K562 (cell line): ENCODE measurements around the gene VPS18. TPM values are rescaled to one million over a fixed set of nuclear protein-coding genes. Genes with fewer than 3 reads are reported as not detected.

Source experiments
- CCNT2 ChIP-seq: IDR thresholded peaks from 2 replicates; pipeline ENCODE4 v1.6.1; 2011; ENCODE audit warnings: borderline replicate concordance, low read depth, mild to moderate bottlenecking, moderate library complexity, mixed read lengths, low read length; ENCODE audit not compliant: insufficient read length; ENCODE audit errors: extremely low read depth
- CTBP1 ChIP-seq: fragments of 450-650 bp; IDR thresholded peaks from 2 replicates; pipeline ENCODE4 v1.6.1; 2016; ENCODE audit warnings: borderline replicate concordance
- CTCF ChIP-seq, 3 experiments: IDR thresholded peaks in 2 of 3; conservative IDR thresholded peaks in 1 of 3; 2 replicates each; pipeline ENCODE4 v1.5.1; 2011 to 2012; ENCODE audit warnings: low read length in 3 of 3, mild to moderate bottlenecking in 3 of 3, control low read depth in 2 of 3, improper control_type of control experiment in 1 of 3, inconsistent platforms in 1 of 3, low read depth in 1 of 3, mixed read lengths in 1 of 3, moderate library complexity in 1 of 3; ENCODE audit not compliant: insufficient read depth in 2 of 3
- E2F4 ChIP-seq: sonication (generic); formaldehyde crosslinking; IDR thresholded peaks from 2 replicates; pipeline ENCODE4 v1.8.0; 2022; ENCODE audit warnings: mild to moderate bottlenecking, low read depth, missing genetic modification reagents
- HDAC6 ChIP-seq: IDR thresholded peaks from 2 replicates; pipeline ENCODE4 v1.6.1; 2012; ENCODE audit warnings: low read depth, mild to moderate bottlenecking, control low read depth, inconsistent platforms, low read length, moderate library complexity
- MBD2 ChIP-seq: sonication (generic); IDR thresholded peaks from 2 replicates; pipeline ENCODE4 v1.6.1; 2016; ENCODE audit warnings: low read depth, borderline replicate concordance
- PCBP1 ChIP-seq: fragments of 200-400 bp; formaldehyde crosslinking; IDR thresholded peaks from 2 replicates; pipeline ENCODE4 v1.6.1; 2018; ENCODE audit warnings: mild to moderate bottlenecking, low read depth, low read length; ENCODE audit not compliant: poor library complexity, severe bottlenecking
- RBBP5 ChIP-seq: fragments of 200-600 bp; sonication (generic); IDR thresholded peaks from 2 replicates; pipeline ENCODE4 v1.6.1; 2012; ENCODE audit warnings: borderline replicate concordance, mild to moderate bottlenecking, low read length, control low read depth, inconsistent platforms; ENCODE audit not compliant: insufficient read depth, poor library complexity, severe bottlenecking
- SAFB ChIP-seq: fragments of 200-400 bp; formaldehyde crosslinking; IDR thresholded peaks from 2 replicates; pipeline ENCODE4 v1.6.1; 2017; ENCODE audit warnings: low read depth, low read length, borderline replicate concordance
- SRSF1 ChIP-seq: fragments of 200-400 bp; formaldehyde crosslinking; IDR thresholded peaks from 2 replicates; pipeline ENCODE4 v1.6.1; 2017; ENCODE audit warnings: mild to moderate bottlenecking, low read depth, low read length, moderate library complexity
- TEAD4 ChIP-seq, 2 experiments: sonication (generic) in 1 of 2; formaldehyde crosslinking in 1 of 2; IDR thresholded peaks; 2 replicates each; pipeline versions ENCODE4 v1.6.1 to v1.8.0; 2012 to 2022; ENCODE audit warnings: borderline replicate concordance in 1 of 2, inconsistent platforms in 1 of 2, low read length in 1 of 2, mild to moderate bottlenecking in 1 of 2, missing genetic modification reagents in 1 of 2
- TFAP4 ChIP-seq: sonication (generic); formaldehyde crosslinking; IDR thresholded peaks from 2 replicates; pipeline ENCODE4 v1.8.0; 2022; ENCODE audit warnings: missing genetic modification reagents, mild to moderate bottlenecking, moderate library complexity, borderline replicate concordance
- ZBTB5 ChIP-seq: fragments of 450-650 bp; IDR thresholded peaks from 2 replicates; pipeline ENCODE4 v1.6.1; 2017; ENCODE audit warnings: antibody characterized with exemption
- ZFX ChIP-seq: sonication (generic); formaldehyde crosslinking; IDR thresholded peaks from 2 replicates; pipeline ENCODE4 v1.8.0; 2022; ENCODE audit warnings: mild to moderate bottlenecking, missing genetic modification reagents, moderate library complexity
- ZNF740 ChIP-seq, 3 experiments: fragments of 200-800 bp in 1 of 3; sonication (Bioruptor generic) in 1 of 3; sonication (generic) in 1 of 3; formaldehyde crosslinking in 1 of 3; IDR thresholded peaks; 2 replicates each; pipeline versions ENCODE4 v1.6.1 to v1.8.0; 2016 to 2022; ENCODE audit warnings: mild to moderate bottlenecking in 2 of 3, missing compliant biosample characterization in 2 of 3, missing genetic modification characterization in 2 of 3, missing genetic modification reagents in 1 of 3
- polyA plus RNA-seq, 8 experiments: library from polyadenylated mRNA; depleted of rRNA in 4 of 8; stranded (reverse) in 5 of 8; unstranded in 3 of 8; fragments of >200 nt; fragmentation: Nextera tagmentation in 2 of 8; fragmentation: Illumina TruSeq in 1 of 8; extraction: Ambion mirVana in 2 of 8; extraction: Trizol in 1 of 8; gene quantifications; 2 replicates each; pipeline versions ENCODE4 v1.2.1 to v1.2.3, GENCODE V29; 2011 to 2014; ENCODE audit warnings: inconsistent platforms in 1 of 8, missing spikeins in 1 of 8
- total RNA-seq, 7 experiments: library from RNA; depleted of rRNA in 6 of 7; stranded (reverse); fragments of >200 nt in 6 of 7; fragmentation: Illumina TruSeq in 2 of 7; extraction: Trizol in 2 of 7; gene quantifications; 2 replicates each; pipeline versions ENCODE4 v1.2.1 to v1.2.3, GENCODE V29; 2011 to 2021; ENCODE audit warnings: low replicate concordance in 1 of 7

The VPS18 gene
- total and polyA plus RNA-seq, 9 of the 15 experiments (the other 6 are each of a cell fraction or from before 2014, with no cell fraction given) = 0.73 to 19.9 (median 8.5) TPM

- no peak for TF ChIP-seq ZNF740 (CRISPR knock-in tag; IDR thresholded peaks at IDR 0.05)
- no peak for TF ChIP-seq ZNF740 (tag; IDR thresholded peaks at IDR 0.05)
- TF ChIP-seq CTCF (IDR thresholded peaks at IDR 0.05 in 2 of 3, conservative IDR thresholded peaks at IDR 0.05 in 1 of 3; ENCODE audit: insufficient read depth in 2 of 3, low read depth in 1 of 3, low read length in 3 of 3) = peak in 1 of 3 experiments; percentile 11; a peak in 1 of 6 replicates
- TF ChIP-seq MBD2 = peak; percentile 20; the same call in 1 of the 2 replicates
- TF ChIP-seq ZBTB5 = no peak
- peak; percentile 75; the same call in 1 of the 2 replicates for TF ChIP-seq HDAC6
- 0 out of 2 replicates have a peak, but pooled peaks have one; percentile 31 for TF ChIP-seq E2F4 (CRISPR knock-in tag)
- peak; percentile 40 for TF ChIP-seq RBBP5
- TF ChIP-seq PCBP1 = peak; percentile 15
- TF ChIP-seq SAFB = 0 out of 2 replicates have a peak, but pooled peaks have one; percentile 39
- TF ChIP-seq SRSF1 = 0 out of 2 replicates have a peak, but pooled peaks have one; percentile 23
- peak; percentile 51 for TF ChIP-seq CCNT2
- TF ChIP-seq TFAP4 (CRISPR knock-in tag) = peak; percentile 88
- no peak for TF ChIP-seq TEAD4 (IDR thresholded peaks at IDR 0.05; ENCODE audit: low read length)
- peak; percentile 8; the same call in 1 of the 2 replicates for TF ChIP-seq TEAD4 (CRISPR knock-in tag; IDR thresholded peaks at IDR 0.05; ENCODE audit: borderline replicate concordance)
- peak; percentile 56; the same call in 1 of the 2 replicates for TF ChIP-seq CTBP1
- peak; percentile 55 for TF ChIP-seq ZFX
These were observed 35.6 kb downstream of the VPS18 start (continued) for GRCh38 chr15:40929660-40930429.
